ENCODE results near the gene CMIP. TPM values are rescaled to one million over a fixed set of nuclear protein-coding genes. Genes with fewer than 3 reads are reported as not detected.

CMIP gene
- total RNA-seq, 1 donor from 2014 or later = 27.7 TPM

- Histone ChIP-seq H3K27me3 (ENCODE audit: control insufficient read depth, insufficient read depth, low read length) (no peaks in the 10 kb centered on the region), H3K4me3 (ENCODE audit: low read depth, low read length) (no peak overlapping the region), H3K36me3 (ENCODE audit: control insufficient read depth, insufficient read depth, low read length) (no peaks in the 10 kb centered on the region)
- TF ChIP-seq, protein P1, sequence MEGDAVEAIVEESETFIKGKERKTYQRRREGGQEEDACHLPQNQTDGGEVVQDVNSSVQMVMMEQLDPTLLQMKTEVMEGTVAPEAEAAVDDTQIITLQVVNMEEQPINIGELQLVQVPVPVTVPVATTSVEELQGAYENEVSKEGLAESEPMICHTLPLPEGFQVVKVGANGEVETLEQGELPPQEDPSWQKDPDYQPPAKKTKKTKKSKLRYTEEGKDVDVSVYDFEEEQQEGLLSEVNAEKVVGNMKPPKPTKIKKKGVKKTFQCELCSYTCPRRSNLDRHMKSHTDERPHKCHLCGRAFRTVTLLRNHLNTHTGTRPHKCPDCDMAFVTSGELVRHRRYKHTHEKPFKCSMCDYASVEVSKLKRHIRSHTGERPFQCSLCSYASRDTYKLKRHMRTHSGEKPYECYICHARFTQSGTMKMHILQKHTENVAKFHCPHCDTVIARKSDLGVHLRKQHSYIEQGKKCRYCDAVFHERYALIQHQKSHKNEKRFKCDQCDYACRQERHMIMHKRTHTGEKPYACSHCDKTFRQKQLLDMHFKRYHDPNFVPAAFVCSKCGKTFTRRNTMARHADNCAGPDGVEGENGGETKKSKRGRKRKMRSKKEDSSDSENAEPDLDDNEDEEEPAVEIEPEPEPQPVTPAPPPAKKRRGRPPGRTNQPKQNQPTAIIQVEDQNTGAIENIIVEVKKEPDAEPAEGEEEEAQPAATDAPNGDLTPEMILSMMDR (IDR thresholded peaks at IDR 0.05; ENCODE audit: insufficient read depth, low read length, poor library complexity, severe bottlenecking) = no peak
- no peak for DNase-seq (ENCODE audit: low read depth)
Observed at GRCh38 chr16:81409016-81409556, 35.5 kb upstream of the CMIP start.

DNA sequence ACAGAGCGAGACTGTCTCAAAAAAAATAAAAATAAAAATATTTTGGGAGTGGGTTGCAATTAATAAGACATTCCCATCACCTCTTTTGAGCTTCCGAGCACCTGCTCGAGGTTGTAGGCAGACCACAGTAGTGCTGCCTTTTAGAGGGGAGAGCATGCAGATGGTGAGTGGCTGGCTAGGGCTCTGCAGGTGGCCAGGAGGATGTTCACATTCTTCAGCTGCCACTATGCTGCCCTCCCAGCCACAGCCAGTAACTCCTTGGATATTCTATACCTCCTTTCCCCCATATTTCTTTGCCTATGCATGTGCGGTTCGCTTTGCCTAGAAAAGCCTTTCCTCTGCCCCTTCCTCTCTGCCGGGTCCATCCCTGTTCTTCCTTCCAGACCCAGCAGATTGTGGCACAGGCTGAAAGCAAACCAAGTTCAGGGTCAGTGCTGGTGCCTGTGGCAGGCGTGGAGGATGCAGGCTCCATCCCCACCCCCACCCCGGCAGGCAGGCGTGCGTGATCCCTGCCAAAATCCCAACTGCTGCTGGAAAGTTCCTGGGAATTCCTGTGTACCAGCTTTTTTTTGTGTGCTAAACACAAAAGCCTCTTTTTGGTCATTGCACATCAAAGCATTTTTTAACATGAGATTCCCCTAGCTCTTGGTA lies 33.8 kb upstream of the CMIP start:
- TF ChIP-seq, protein P1 (IDR thresholded peaks at IDR 0.05; ENCODE audit: insufficient read depth, low read length, poor library complexity, severe bottlenecking) = no peak
- H3K27me3 ChIP-seq (ENCODE audit: control insufficient read depth, insufficient read depth, low read length) = no peaks in the 10 kb centered on the region
- no peak overlapping the region for H3K4me3 ChIP-seq (ENCODE audit: low read depth, low read length)
- no peak for DNase-seq (ENCODE audit: low read depth)
- no peaks in the 10 kb centered on the region for H3K36me3 ChIP-seq (ENCODE audit: control insufficient read depth, insufficient read depth, low read length)

- no peak overlapping the region for H3K4me3 ChIP-seq (ENCODE audit: low read depth, low read length)
- no peaks in the 10 kb centered on the region for H3K36me3 ChIP-seq (ENCODE audit: control insufficient read depth, insufficient read depth, low read length)
- no peaks in the 10 kb centered on the region for H3K27me3 ChIP-seq (ENCODE audit: control insufficient read depth, insufficient read depth, low read length)
- no peak for DNase-seq (ENCODE audit: low read depth)
- TF ChIP-seq, protein P1 (IDR thresholded peaks at IDR 0.05; ENCODE audit: insufficient read depth, low read length, poor library complexity, severe bottlenecking) = no peak
Observed at GRCh38 chr16:81413245-81413990, 31.2 kb upstream of the CMIP start.

DNA sequence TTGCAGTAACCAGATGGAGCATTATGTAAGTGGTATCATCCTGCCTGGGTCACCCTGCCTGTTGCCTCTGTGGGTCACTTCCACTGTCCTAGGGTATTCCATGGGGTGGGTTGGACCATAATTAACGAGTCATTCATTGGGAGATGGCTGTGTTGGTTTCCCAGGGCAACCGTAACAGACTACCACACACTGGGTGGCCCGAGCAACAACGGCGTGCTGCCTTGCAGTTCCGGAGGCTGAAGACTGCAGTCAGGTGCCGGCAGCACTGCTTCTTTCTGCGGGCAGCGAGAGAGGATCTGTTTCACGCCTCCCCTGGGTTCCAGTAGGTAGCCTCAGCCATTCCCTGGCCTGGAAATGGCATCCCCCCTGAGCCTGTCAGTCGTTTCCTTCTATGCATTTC lies 28.9 kb upstream of the CMIP start:
- no peak overlapping the region for H3K4me3 ChIP-seq (ENCODE audit: low read depth, low read length)
- no peaks in the 10 kb centered on the region for H3K27me3 ChIP-seq (ENCODE audit: control insufficient read depth, insufficient read depth, low read length)
- H3K36me3 ChIP-seq (ENCODE audit: control insufficient read depth, insufficient read depth, low read length) = no peaks in the 10 kb centered on the region
- TF ChIP-seq, protein P1 (IDR thresholded peaks at IDR 0.05; ENCODE audit: insufficient read depth, low read length, poor library complexity, severe bottlenecking) = no peak
- DNase-seq (ENCODE audit: low read depth) = no peak

DNA sequence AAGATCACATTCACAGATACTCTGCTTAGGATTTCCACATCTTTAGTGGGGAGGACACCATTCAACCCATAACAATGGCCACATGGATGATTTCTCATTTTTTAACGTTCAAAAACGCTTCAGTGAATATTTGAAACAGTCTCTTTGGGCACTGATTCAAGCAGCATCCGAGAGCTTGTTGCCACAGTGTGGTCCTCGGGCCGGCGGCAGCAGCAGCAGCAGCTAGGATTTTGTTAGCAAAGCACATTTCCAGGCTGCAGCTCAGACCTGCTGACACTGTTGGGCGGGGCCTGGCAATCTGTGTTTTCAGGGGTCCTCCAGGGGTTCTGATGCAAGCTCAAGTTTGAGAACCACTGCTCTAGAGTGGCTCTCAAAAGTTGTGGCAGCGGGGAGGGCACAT lies 27.9 kb upstream of the CMIP start:
- Histone ChIP-seq H3K36me3 (ENCODE audit: control insufficient read depth, insufficient read depth, low read length) (no peaks in the 10 kb centered on the region), H3K4me3 (ENCODE audit: low read depth, low read length) (no peak overlapping the region), H3K27me3 (ENCODE audit: control insufficient read depth, insufficient read depth, low read length) (no peaks in the 10 kb centered on the region)
- TF ChIP-seq, protein P1 (IDR thresholded peaks at IDR 0.05; ENCODE audit: insufficient read depth, low read length, poor library complexity, severe bottlenecking) = no peak
- no peak for DNase-seq (ENCODE audit: low read depth)
